WTC11 (cell line): ENCODE data around the gene LHPP. TPM values are rescaled to one million over a fixed set of nuclear protein-coding genes. Genes with fewer than 3 reads are reported as not detected.

Experiments
- ATAC-seq: fragments of 200-7000 bp; cut with Tn5 transposase; 2 replicates; pipeline ENCODE4 v1.10.0; 2021; ENCODE audit warnings: mild to moderate bottlenecking, moderate library complexity
- CTCF ChIA-PET: fragments of 300-600 bp; sonication (Branson Sonifier 250); formaldehyde crosslinking; loops from one replicate; lab custom pipeline; 2021; ENCODE audit warnings: antibody characterized with exemption; lab: Charles Lee
- POLR2A ChIA-PET: fragments of 350-600 bp; sonication (Branson Sonifier 250); formaldehyde crosslinking; loops from one replicate; lab custom pipeline; 2021; ENCODE audit warnings: antibody characterized with exemption; lab: Charles Lee
- DNase-seq: peaks from one replicate; pipeline ENCODE4 v3.0.0; 2021; ENCODE audit warnings: low spot score
- H3K27ac Mint-ChIP-seq: 2 replicates; pipeline ENCODE4 v1.8.0; 2021; ENCODE audit warnings: mixed read lengths
- H3K27me3 Mint-ChIP-seq: 2 replicates; pipeline ENCODE4 v1.8.0; 2021; ENCODE audit warnings: low read depth, mild to moderate bottlenecking, moderate library complexity, mixed read lengths
- H3K36me3 Mint-ChIP-seq: 2 replicates; pipeline ENCODE4 v1.8.0; 2021; ENCODE audit warnings: mixed read lengths
- H3K4me1 Mint-ChIP-seq: 2 replicates; pipeline ENCODE4 v1.8.0; 2022; ENCODE audit warnings: mixed read lengths
- H3K4me3 Mint-ChIP-seq: 2 replicates; pipeline ENCODE4 v1.8.0; 2021; ENCODE audit warnings: mild to moderate bottlenecking, moderate library complexity, mixed read lengths
- H3K9me3 Mint-ChIP-seq: 2 replicates; pipeline ENCODE4 v1.8.0; 2021; ENCODE audit warnings: mixed read lengths
- CREM ChIP-seq: sonication (generic); formaldehyde crosslinking; IDR thresholded peaks from 2 replicates; pipeline ENCODE4 v1.8.1; 2022; ENCODE audit warnings: mild to moderate bottlenecking, missing genetic modification reagents, moderate library complexity
- EMX1 ChIP-seq: fragments of 250-450 bp; sonication (Bioruptor Pico); IDR thresholded peaks from 2 replicates; pipeline ENCODE4 v1.8.0; 2021; ENCODE audit warnings: mild to moderate bottlenecking
- FOXP1 ChIP-seq: sonication (generic); formaldehyde crosslinking; IDR thresholded peaks from 2 replicates; pipeline ENCODE4 v1.8.0; 2022; ENCODE audit warnings: missing genetic modification reagents, mild to moderate bottlenecking, moderate library complexity, borderline replicate concordance
- MXD4 ChIP-seq: fragments of 250-450 bp; sonication (Bioruptor Pico); IDR thresholded peaks from 2 replicates; pipeline ENCODE4 v1.8.0; 2021; ENCODE audit warnings: mild to moderate bottlenecking, moderate library complexity, borderline replicate concordance
- OVOL2 ChIP-seq: fragments of 250-450 bp; sonication (Bioruptor Pico); IDR thresholded peaks from 2 replicates; pipeline ENCODE4 v1.9.0; 2021; ENCODE audit warnings: mild to moderate bottlenecking, borderline replicate concordance
- TP53 ChIP-seq: sonication (generic); formaldehyde crosslinking; IDR thresholded peaks from 2 replicates; pipeline ENCODE4 v1.8.1; 2023; ENCODE audit warnings: mild to moderate bottlenecking, missing genetic modification reagents
- ZBTB21 ChIP-seq: sonication (generic); formaldehyde crosslinking; IDR thresholded peaks from 2 replicates; pipeline ENCODE4 v1.8.1; 2023; ENCODE audit warnings: mild to moderate bottlenecking, missing genetic modification reagents, borderline replicate concordance
- ZNF138 ChIP-seq: sonication (generic); formaldehyde crosslinking; conservative IDR thresholded peaks from 2 replicates; pipeline ENCODE4 v1.8.1; 2022; ENCODE audit warnings: mild to moderate bottlenecking, moderate library complexity, missing genetic modification reagents
- ZNF219 ChIP-seq: sonication (generic); formaldehyde crosslinking; IDR thresholded peaks from 2 replicates; pipeline ENCODE4 v1.8.0; 2023; ENCODE audit warnings: missing genetic modification reagents, mild to moderate bottlenecking, borderline replicate concordance
- ZNF317 ChIP-seq: sonication (generic); formaldehyde crosslinking; IDR thresholded peaks from 2 replicates; pipeline ENCODE4 v1.8.1; 2023; ENCODE audit warnings: low read depth, mild to moderate bottlenecking, moderate library complexity, missing genetic modification reagents, borderline replicate concordance
- total RNA-seq: library from RNA; stranded (reverse); gene quantifications from 3 replicates; pipeline ENCODE4 v1.2.3, GENCODE V29; 2021
- TF ChIP-seq, protein P1 (sequence below): sonication (generic); formaldehyde crosslinking; conservative IDR thresholded peaks from 2 replicates; pipeline ENCODE4 v1.8.1; 2023; ENCODE audit warnings: mild to moderate bottlenecking, low read depth, missing genetic modification reagents, moderate library complexity
- TF ChIP-seq, protein P2 (sequence below): fragments of 250-450 bp; sonication (Bioruptor Pico); IDR thresholded peaks from 2 replicates; pipeline ENCODE4 v1.9.0; 2021; ENCODE audit warnings: moderate library complexity, mild to moderate bottlenecking, inconsistent platforms, borderline replicate concordance
- TF ChIP-seq, protein P3 (sequence below): sonication (generic); formaldehyde crosslinking; IDR thresholded peaks from 2 replicates; pipeline ENCODE4 v1.8.0; 2022; ENCODE audit warnings: mild to moderate bottlenecking, missing genetic modification reagents
- TF ChIP-seq, protein P4 (sequence below): sonication (generic); formaldehyde crosslinking; IDR thresholded peaks from 2 replicates; pipeline ENCODE4 v1.8.1; 2022; ENCODE audit warnings: low read depth, missing genetic modification reagents, borderline replicate concordance
- TF ChIP-seq, protein P5 (sequence below): sonication (generic); formaldehyde crosslinking; IDR thresholded peaks from 2 replicates; pipeline ENCODE4 v1.8.1; 2022; ENCODE audit warnings: missing genetic modification reagents, borderline replicate concordance
- TF ChIP-seq, protein P6 (sequence below): sonication (generic); formaldehyde crosslinking; IDR thresholded peaks from 2 replicates; pipeline ENCODE4 v1.8.1; 2023; ENCODE audit warnings: mild to moderate bottlenecking, moderate library complexity, missing genetic modification reagents
- TF ChIP-seq, protein P7 (sequence below): sonication (generic); formaldehyde crosslinking; IDR thresholded peaks from 2 replicates; pipeline ENCODE4 v1.8.0; 2022; ENCODE audit warnings: mild to moderate bottlenecking, missing genetic modification reagents
- TF ChIP-seq, protein P8 (sequence below): sonication (generic); formaldehyde crosslinking; IDR thresholded peaks from 2 replicates; pipeline ENCODE4 v1.8.1; 2023; ENCODE audit warnings: mild to moderate bottlenecking, missing genetic modification reagents, borderline replicate concordance
- TF ChIP-seq, protein P9 (sequence below): sonication (generic); formaldehyde crosslinking; IDR thresholded peaks from 2 replicates; pipeline ENCODE4 v1.8.1; 2023; ENCODE audit warnings: mild to moderate bottlenecking, missing genetic modification reagents

LHPP gene
- total RNA-seq, 1 experiment from 2014 or later, result 33.2 TPM

DNA sequence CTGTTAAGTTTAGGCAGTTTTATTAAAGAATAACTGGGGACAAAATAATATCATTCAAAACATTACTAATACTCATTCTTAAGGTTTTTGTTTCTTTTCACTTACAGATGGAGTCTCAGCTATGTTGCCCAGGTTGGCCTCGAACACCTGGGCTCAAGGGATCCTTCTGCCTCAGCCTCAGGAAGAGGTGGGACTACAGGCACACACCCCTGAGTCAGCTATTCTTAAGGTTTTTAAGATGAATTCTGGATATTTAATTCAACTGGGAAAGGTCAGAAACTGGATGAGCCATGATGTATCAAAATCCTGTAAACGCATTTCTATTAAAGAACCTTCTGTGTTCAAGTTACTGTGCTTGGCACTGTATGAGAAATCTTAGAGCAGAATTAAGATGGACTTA is 46.4 kb upstream of the LHPP start:
- H3K36me3 Mint-ChIP-seq, result peaks cover 17% of the 10 kb centered on the region
- peaks cover 9% of the 10 kb centered on the region for H3K27me3 Mint-ChIP-seq
- DNase-seq (no peak), ATAC-seq (no peak)
- no peak for TF ChIP-seq CREM (CRISPR knock-in tag)
- no peak for TF ChIP-seq MXD4 (CRISPR knock-in tag)
- TF ChIP-seq FOXP1 (CRISPR knock-in tag), result no peak
- TF ChIP-seq, protein P1, sequence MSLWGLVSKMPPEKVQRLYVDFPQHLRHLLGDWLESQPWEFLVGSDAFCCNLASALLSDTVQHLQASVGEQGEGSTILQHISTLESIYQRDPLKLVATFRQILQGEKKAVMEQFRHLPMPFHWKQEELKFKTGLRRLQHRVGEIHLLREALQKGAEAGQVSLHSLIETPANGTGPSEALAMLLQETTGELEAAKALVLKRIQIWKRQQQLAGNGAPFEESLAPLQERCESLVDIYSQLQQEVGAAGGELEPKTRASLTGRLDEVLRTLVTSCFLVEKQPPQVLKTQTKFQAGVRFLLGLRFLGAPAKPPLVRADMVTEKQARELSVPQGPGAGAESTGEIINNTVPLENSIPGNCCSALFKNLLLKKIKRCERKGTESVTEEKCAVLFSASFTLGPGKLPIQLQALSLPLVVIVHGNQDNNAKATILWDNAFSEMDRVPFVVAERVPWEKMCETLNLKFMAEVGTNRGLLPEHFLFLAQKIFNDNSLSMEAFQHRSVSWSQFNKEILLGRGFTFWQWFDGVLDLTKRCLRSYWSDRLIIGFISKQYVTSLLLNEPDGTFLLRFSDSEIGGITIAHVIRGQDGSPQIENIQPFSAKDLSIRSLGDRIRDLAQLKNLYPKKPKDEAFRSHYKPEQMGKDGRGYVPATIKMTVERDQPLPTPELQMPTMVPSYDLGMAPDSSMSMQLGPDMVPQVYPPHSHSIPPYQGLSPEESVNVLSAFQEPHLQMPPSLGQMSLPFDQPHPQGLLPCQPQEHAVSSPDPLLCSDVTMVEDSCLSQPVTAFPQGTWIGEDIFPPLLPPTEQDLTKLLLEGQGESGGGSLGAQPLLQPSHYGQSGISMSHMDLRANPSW (CRISPR knock-in tag), result no peak
- TF ChIP-seq, protein P2, sequence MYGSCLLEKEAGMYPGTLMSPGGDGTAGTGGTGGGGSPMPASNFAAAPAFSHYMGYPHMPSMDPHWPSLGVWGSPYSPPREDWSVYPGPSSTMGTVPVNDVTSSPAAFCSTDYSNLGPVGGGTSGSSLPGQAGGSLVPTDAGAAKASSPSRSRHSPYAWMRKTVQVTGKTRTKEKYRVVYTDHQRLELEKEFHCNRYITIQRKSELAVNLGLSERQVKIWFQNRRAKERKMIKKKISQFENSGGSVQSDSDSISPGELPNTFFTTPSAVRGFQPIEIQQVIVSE (CRISPR knock-in tag), result no peak
- TF ChIP-seq, protein P3, sequence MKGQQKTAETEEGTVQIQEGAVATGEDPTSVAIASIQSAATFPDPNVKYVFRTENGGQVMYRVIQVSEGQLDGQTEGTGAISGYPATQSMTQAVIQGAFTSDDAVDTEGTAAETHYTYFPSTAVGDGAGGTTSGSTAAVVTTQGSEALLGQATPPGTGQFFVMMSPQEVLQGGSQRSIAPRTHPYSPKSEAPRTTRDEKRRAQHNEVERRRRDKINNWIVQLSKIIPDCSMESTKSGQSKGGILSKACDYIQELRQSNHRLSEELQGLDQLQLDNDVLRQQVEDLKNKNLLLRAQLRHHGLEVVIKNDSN (CRISPR knock-in tag), result no peak
- H3K4me1 Mint-ChIP-seq, result peaks cover 35% of the 10 kb centered on the region
- no peaks in the 10 kb centered on the region for H3K9me3 Mint-ChIP-seq
- no peak overlapping the region for H3K27ac Mint-ChIP-seq
- POLR2A ChIA-PET, result no interaction called here
- CTCF ChIA-PET, result interaction anchor here (0.6 to 3.4 kb wide), 5 partner anchors 11 to 625 kb away, joined by 3 to 15 read pairs (median 4); no protein-coding TSS in a partner anchor
- no peak overlapping the region for H3K4me3 Mint-ChIP-seq

DNA sequence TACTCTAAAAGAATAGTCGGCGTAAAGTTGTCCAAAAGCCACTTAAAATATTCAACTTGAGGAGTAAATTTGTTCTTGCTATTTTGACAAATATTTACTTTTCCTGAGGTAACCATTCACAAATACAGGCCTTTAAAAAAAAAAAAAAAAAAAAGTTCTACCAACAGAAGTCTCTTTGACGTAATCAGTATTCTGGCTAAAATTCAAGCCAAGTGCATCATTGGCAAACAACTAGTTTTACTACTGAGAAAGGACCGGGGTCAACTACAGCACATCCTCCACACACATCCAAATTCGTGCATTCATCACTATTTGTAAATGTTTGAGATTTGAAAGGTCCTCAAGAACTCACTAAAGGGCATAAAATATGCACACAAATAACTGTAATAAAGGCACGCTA is 44.9 kb upstream of the LHPP start:
- DNase-seq (no peak), ATAC-seq (no peak)
- H3K9me3 Mint-ChIP-seq, result no peaks in the 10 kb centered on the region
- CTCF ChIA-PET, result interaction anchor here (0.6 to 3.4 kb wide), 3 partner anchors 13 to 325 kb away, joined by 3 to 15 read pairs (median 4); no protein-coding TSS in a partner anchor
- peaks cover 17% of the 10 kb centered on the region for H3K27me3 Mint-ChIP-seq
- peaks cover 7% of the 10 kb centered on the region for H3K36me3 Mint-ChIP-seq
- H3K27ac Mint-ChIP-seq, result no peak overlapping the region
- POLR2A ChIA-PET, result interaction anchor here (0.7 kb wide), 1 partner anchor 1263 kb away, joined by 10 read pairs; the partner anchor contains the start of gene BUB3
- H3K4me1 Mint-ChIP-seq, result peaks cover 35% of the 10 kb centered on the region
- peak overlapping the region; percentile 61 for H3K4me3 Mint-ChIP-seq
- no peak for TF ChIP-seq OVOL2
- TF ChIP-seq, protein P4, sequence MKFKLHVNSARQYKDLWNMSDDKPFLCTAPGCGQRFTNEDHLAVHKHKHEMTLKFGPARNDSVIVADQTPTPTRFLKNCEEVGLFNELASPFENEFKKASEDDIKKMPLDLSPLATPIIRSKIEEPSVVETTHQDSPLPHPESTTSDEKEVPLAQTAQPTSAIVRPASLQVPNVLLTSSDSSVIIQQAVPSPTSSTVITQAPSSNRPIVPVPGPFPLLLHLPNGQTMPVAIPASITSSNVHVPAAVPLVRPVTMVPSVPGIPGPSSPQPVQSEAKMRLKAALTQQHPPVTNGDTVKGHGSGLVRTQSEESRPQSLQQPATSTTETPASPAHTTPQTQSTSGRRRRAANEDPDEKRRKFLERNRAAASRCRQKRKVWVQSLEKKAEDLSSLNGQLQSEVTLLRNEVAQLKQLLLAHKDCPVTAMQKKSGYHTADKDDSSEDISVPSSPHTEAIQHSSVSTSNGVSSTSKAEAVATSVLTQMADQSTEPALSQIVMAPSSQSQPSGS (CRISPR knock-in tag), result no peak
- TF ChIP-seq, protein P5, sequence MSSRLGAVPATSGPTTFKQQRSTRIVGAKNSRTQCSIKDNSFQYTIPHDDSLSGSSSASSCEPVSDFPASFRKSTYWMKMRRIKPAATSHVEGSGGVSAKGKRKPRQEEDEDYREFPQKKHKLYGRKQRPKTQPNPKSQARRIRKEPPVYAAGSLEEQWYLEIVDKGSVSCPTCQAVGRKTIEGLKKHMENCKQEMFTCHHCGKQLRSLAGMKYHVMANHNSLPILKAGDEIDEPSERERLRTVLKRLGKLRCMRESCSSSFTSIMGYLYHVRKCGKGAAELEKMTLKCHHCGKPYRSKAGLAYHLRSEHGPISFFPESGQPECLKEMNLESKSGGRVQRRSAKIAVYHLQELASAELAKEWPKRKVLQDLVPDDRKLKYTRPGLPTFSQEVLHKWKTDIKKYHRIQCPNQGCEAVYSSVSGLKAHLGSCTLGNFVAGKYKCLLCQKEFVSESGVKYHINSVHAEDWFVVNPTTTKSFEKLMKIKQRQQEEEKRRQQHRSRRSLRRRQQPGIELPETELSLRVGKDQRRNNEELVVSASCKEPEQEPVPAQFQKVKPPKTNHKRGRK (CRISPR knock-in tag), result no peak
- TF ChIP-seq, protein P6, sequence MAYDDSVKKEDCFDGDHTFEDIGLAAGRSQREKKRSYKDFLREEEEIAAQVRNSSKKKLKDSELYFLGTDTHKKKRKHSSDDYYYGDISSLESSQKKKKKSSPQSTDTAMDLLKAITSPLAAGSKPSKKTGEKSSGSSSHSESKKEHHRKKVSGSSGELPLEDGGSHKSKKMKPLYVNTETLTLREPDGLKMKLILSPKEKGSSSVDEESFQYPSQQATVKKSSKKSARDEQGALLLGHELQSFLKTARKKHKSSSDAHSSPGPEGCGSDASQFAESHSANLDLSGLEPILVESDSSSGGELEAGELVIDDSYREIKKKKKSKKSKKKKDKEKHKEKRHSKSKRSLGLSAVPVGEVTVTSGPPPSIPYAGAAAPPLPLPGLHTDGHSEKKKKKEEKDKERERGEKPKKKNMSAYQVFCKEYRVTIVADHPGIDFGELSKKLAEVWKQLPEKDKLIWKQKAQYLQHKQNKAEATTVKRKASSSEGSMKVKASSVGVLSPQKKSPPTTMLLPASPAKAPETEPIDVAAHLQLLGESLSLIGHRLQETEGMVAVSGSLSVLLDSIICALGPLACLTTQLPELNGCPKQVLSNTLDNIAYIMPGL (CRISPR knock-in tag), result no peak
- TF ChIP-seq ZNF317, result no peak
- TF ChIP-seq ZNF219 (CRISPR knock-in tag), result no peak
- no peak for TF ChIP-seq TP53 (CRISPR knock-in tag)
- TF ChIP-seq, protein P7, sequence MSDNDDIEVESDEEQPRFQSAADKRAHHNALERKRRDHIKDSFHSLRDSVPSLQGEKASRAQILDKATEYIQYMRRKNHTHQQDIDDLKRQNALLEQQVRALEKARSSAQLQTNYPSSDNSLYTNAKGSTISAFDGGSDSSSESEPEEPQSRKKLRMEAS (CRISPR knock-in tag), result no peak
- TF ChIP-seq ZNF138 (CRISPR knock-in tag), result no peak
- no peak for TF ChIP-seq EMX1
- no peak for TF ChIP-seq CREM (CRISPR knock-in tag)
- TF ChIP-seq, protein P8, sequence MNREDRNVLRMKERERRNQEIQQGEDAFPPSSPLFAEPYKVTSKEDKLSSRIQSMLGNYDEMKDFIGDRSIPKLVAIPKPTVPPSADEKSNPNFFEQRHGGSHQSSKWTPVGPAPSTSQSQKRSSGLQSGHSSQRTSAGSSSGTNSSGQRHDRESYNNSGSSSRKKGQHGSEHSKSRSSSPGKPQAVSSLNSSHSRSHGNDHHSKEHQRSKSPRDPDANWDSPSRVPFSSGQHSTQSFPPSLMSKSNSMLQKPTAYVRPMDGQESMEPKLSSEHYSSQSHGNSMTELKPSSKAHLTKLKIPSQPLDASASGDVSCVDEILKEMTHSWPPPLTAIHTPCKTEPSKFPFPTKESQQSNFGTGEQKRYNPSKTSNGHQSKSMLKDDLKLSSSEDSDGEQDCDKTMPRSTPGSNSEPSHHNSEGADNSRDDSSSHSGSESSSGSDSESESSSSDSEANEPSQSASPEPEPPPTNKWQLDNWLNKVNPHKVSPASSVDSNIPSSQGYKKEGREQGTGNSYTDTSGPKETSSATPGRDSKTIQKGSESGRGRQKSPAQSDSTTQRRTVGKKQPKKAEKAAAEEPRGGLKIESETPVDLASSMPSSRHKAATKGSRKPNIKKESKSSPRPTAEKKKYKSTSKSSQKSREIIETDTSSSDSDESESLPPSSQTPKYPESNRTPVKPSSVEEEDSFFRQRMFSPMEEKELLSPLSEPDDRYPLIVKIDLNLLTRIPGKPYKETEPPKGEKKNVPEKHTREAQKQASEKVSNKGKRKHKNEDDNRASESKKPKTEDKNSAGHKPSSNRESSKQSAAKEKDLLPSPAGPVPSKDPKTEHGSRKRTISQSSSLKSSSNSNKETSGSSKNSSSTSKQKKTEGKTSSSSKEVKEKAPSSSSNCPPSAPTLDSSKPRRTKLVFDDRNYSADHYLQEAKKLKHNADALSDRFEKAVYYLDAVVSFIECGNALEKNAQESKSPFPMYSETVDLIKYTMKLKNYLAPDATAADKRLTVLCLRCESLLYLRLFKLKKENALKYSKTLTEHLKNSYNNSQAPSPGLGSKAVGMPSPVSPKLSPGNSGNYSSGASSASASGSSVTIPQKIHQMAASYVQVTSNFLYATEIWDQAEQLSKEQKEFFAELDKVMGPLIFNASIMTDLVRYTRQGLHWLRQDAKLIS (CRISPR knock-in tag), result no peak
- TF ChIP-seq ZBTB21 (CRISPR knock-in tag), result no peak
- TF ChIP-seq, protein P9, sequence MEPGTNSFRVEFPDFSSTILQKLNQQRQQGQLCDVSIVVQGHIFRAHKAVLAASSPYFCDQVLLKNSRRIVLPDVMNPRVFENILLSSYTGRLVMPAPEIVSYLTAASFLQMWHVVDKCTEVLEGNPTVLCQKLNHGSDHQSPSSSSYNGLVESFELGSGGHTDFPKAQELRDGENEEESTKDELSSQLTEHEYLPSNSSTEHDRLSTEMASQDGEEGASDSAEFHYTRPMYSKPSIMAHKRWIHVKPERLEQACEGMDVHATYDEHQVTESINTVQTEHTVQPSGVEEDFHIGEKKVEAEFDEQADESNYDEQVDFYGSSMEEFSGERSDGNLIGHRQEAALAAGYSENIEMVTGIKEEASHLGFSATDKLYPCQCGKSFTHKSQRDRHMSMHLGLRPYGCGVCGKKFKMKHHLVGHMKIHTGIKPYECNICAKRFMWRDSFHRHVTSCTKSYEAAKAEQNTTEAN (CRISPR knock-in tag), result no peak
